22Rv1 (cell line): ENCODE measurements around the gene MAP1B.

Source experiments
- CTCF ChIP-seq: fragments of 450-650 bp; IDR thresholded peaks from 2 replicates; pipeline ENCODE4 v1.5.1; 2017; ENCODE audit warnings: mild to moderate bottlenecking
- ZFX ChIP-seq: fragments of 450-650 bp; IDR thresholded peaks from 2 replicates; pipeline ENCODE4 v1.6.1; 2017; ENCODE audit warnings: antibody characterized with exemption, borderline replicate concordance

GRCh38 chr5:72203251-72203845 is 96.1 kb downstream of the MAP1B start:
- TF ChIP-seq CTCF: no peak
- TF ChIP-seq ZFX: no peak
